DND-41 (cell line): Measurements from ENCODE around the gene HMCN1.

Experiments
- ATAC-seq: fragments of 200-7000 bp; cut with Tn5 transposase; 3 replicates; pipeline ENCODE4 v1.9.1; 2021; ENCODE audit warnings: low read depth; ENCODE audit not compliant: insufficient read depth
- DNase-seq: peaks from one replicate; pipeline ENCODE4 v3.0.0-alpha.2; 2020
- H2AFZ ChIP-seq: 2 replicates; pipeline ENCODE4 v1.6.0; 2012; ENCODE audit warnings: low read depth, low read length
- H3K27ac ChIP-seq: 2 replicates; pipeline ENCODE4 v1.5.1; 2012; ENCODE audit warnings: low read length, inconsistent platforms
- H3K27me3 ChIP-seq: fragments of 200-600 bp; sonication (generic); 2 replicates; pipeline ENCODE4 v1.6.0; 2012; ENCODE audit warnings: low read length, mild to moderate bottlenecking, inconsistent platforms; ENCODE audit not compliant: insufficient read depth, poor library complexity
- H3K36me3 ChIP-seq: 2 replicates; pipeline ENCODE4 v1.5.1; 2012; ENCODE audit warnings: low read length, inconsistent platforms; ENCODE audit not compliant: insufficient read depth
- H3K4me1 ChIP-seq: 2 replicates; pipeline ENCODE4 v1.5.1; 2012; ENCODE audit warnings: mild to moderate bottlenecking, low read length; ENCODE audit not compliant: insufficient read depth
- H3K4me2 ChIP-seq: 2 replicates; pipeline ENCODE4 v1.6.0; 2012; ENCODE audit warnings: mild to moderate bottlenecking, moderate library complexity, low read length, inconsistent platforms; ENCODE audit not compliant: insufficient read depth
- H3K4me3 ChIP-seq, 2 experiments: fragments of 200-600 bp in 1 of 2; shearing (Covaris generic) in 1 of 2; 2 replicates each; pipeline ENCODE4 v1.5.1; 2012 to 2016; ENCODE audit warnings: inconsistent platforms in 2 of 2, low read length in 2 of 2, mild to moderate bottlenecking in 2 of 2, low read depth in 1 of 2, moderate library complexity in 1 of 2
- H3K79me2 ChIP-seq: 2 replicates; pipeline ENCODE4 v1.6.0; 2012; ENCODE audit warnings: low read length, inconsistent platforms; ENCODE audit not compliant: insufficient read depth
- H3K9ac ChIP-seq: 2 replicates; pipeline ENCODE4 v1.6.0; 2012; ENCODE audit warnings: low read depth, mild to moderate bottlenecking, inconsistent platforms, low read length, moderate library complexity
- H3K9me3 ChIP-seq: 2 replicates; pipeline ENCODE4 v1.5.1; 2012; ENCODE audit warnings: low read length, moderate library complexity, mild to moderate bottlenecking, inconsistent platforms; ENCODE audit not compliant: insufficient read depth, severe bottlenecking
- H4K20me1 ChIP-seq: 2 replicates; pipeline ENCODE4 v1.6.0; 2012; ENCODE audit warnings: low read length; ENCODE audit not compliant: insufficient read depth
- CTCF ChIP-seq: IDR thresholded peaks from 2 replicates; pipeline ENCODE4 v1.5.1; 2012; ENCODE audit warnings: borderline replicate concordance, low read length, moderate library complexity, mild to moderate bottlenecking; ENCODE audit not compliant: poor library complexity, severe bottlenecking; ENCODE audit errors: extremely low read depth
- EZH2 ChIP-seq: IDR thresholded peaks from 3 replicates; pipeline ENCODE4 v1.6.1; 2012; ENCODE audit warnings: borderline replicate concordance, low read depth, mild to moderate bottlenecking, moderate library complexity, low read length, inconsistent platforms; ENCODE audit not compliant: severe bottlenecking

HMCN1 gene

DNA sequence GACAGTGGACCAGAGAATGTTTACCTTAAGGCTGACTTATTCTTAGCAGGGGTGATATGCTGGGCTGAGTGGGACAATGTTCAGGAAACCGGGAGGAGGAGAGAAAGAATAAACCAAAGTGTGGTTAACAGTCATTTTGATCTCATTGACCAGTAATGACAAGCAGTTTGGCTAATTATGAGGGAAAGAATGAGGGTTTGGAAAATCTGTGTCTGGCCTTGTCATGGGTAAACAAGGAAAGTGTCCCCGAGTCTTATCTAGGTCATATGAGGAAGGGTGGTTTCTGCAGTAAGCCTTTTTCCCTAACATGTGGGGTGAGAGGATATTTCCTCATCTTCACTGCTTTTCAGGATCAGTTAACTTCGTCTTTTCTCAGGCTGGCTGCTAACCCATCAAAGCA is 485.9 kb downstream of the HMCN1 start:
- no peak overlapping the region for H3K4me3 ChIP-seq
- ATAC-seq (no peak), DNase-seq (no peak)
- no peaks in the 10 kb centered on the region for H3K36me3 ChIP-seq
- no peak overlapping the region for H2AFZ ChIP-seq
- no peak overlapping the region for H3K9ac ChIP-seq
- no peak overlapping the region for H3K27ac ChIP-seq
- H3K79me2 ChIP-seq: no peaks in the 10 kb centered on the region
- H3K27me3 ChIP-seq: no peaks in the 10 kb centered on the region
- TF ChIP-seq EZH2: no peak
- no peak for TF ChIP-seq CTCF
- H3K4me1 ChIP-seq: no peaks in the 10 kb centered on the region
- H4K20me1 ChIP-seq: no peaks in the 10 kb centered on the region
- no peak overlapping the region for H3K4me2 ChIP-seq
- no peaks in the 10 kb centered on the region for H3K9me3 ChIP-seq

- H3K27me3 ChIP-seq: no peaks in the 10 kb centered on the region
- TF ChIP-seq CTCF: no peak
- TF ChIP-seq EZH2: no peak
- H3K4me3 ChIP-seq: no peak overlapping the region
- no peak overlapping the region for H3K4me2 ChIP-seq
- no peaks in the 10 kb centered on the region for H3K9me3 ChIP-seq
- no peaks in the 10 kb centered on the region for H3K36me3 ChIP-seq
- H3K79me2 ChIP-seq: no peaks in the 10 kb centered on the region
- ATAC-seq: no peak
- DNase-seq: no peak
- no peak overlapping the region for H2AFZ ChIP-seq
- H3K9ac ChIP-seq: no peak overlapping the region
- H3K4me1 ChIP-seq: no peaks in the 10 kb centered on the region
- H4K20me1 ChIP-seq: no peaks in the 10 kb centered on the region
- no peak overlapping the region for H3K27ac ChIP-seq
Measured at GRCh38 chr1:186220911-186221310, 486.7 kb downstream of the HMCN1 start.

DNA sequence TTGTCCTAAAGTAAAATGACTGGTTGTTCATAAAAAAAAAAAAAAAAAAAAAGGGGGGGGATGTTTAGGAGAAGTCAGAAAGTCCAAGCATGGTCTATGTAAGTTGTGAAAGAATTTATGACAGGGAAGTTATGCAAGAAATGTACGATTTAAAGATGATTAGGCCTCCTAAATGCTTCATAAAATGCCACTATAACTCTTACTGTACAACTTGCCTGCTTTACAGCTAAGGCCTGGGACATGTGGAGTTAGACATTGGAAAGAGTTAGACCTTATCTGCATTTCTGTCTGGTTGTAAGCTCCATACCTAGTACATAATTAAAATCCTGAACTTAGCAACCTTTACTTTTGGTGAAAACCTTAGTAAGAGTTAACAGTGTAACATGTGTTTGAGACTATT is 490.9 kb downstream of the HMCN1 start:
- Histone ChIP-seq H3K27me3 (no peaks in the 10 kb centered on the region), H2AFZ (no peak overlapping the region), H3K9me3 (no peaks in the 10 kb centered on the region), H4K20me1 (no peaks in the 10 kb centered on the region), H3K79me2 (no peaks in the 10 kb centered on the region), H3K36me3 (no peaks in the 10 kb centered on the region), H3K9ac (no peak overlapping the region), H3K4me2 (no peak overlapping the region), H3K4me3 (no peak overlapping the region), H3K27ac (no peak overlapping the region), H3K4me1 (no peaks in the 10 kb centered on the region)
- no peak for DNase-seq
- ATAC-seq: no peak
- TF ChIP-seq EZH2 (no peak), CTCF (no peak)

DNA sequence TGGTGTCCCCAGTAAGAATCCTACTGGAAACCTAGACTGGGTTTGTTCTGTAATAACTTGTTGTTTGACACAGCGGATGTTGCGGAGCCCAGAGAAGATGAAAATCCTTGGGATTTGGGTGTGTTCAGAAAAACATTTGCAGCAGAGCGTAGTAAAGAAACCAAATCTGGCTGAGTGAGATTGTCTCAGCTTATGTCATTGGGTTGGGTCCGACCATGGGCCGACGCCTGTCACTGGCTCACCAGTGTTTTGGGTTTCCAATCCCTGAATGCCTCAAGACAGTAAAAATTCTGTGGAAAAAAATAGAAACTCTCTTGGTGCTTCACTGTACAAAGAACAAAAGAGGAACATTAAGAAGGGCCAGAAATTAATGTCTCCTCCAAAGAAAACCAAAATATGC is 494.6 kb downstream of the HMCN1 start:
- no peaks in the 10 kb centered on the region for H3K27me3 ChIP-seq
- no peak overlapping the region for H3K9ac ChIP-seq
- no peak overlapping the region for H3K4me2 ChIP-seq
- TF ChIP-seq CTCF: no peak
- no peak for TF ChIP-seq EZH2
- DNase-seq (no peak), ATAC-seq (no peak)
- H3K79me2 ChIP-seq: no peaks in the 10 kb centered on the region
- H3K36me3 ChIP-seq: no peaks in the 10 kb centered on the region
- H3K9me3 ChIP-seq: no peaks in the 10 kb centered on the region
- no peaks in the 10 kb centered on the region for H3K4me1 ChIP-seq
- no peak overlapping the region for H2AFZ ChIP-seq
- H3K27ac ChIP-seq: no peak overlapping the region
- no peak overlapping the region for H3K4me3 ChIP-seq
- H4K20me1 ChIP-seq: no peaks in the 10 kb centered on the region
